ENCODE data around the gene DIDO1.

DIDO1 gene

DNA sequence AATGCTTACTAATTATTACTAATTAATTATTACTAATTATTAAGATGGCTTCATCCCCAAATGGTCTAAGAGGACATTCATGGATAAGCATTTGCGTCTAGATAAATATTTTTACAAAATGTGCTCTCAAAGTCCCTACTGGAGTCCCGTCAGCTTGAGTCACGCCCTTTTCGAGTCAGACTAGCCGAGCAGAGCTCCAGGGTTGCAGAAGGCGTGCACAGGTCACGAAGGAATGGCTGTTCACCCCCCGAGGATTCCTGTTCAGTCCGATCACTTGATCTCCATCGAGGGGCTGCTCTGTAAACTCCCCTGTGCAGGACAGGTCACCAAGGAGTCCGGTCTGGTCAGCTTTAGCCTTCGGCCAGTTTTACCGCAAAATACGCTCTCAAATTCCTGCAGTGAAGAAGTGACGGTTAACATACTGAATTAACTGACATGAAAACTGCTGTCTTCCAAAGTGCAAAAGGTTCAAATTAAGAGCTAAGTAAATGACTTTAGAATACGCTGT, 84.5 kb downstream of the DIDO1 start:
- in situ Hi-C loops (cut with HindIII; ENCODE audit: low sequenced_read_pairs), result no loop called here

DNA sequence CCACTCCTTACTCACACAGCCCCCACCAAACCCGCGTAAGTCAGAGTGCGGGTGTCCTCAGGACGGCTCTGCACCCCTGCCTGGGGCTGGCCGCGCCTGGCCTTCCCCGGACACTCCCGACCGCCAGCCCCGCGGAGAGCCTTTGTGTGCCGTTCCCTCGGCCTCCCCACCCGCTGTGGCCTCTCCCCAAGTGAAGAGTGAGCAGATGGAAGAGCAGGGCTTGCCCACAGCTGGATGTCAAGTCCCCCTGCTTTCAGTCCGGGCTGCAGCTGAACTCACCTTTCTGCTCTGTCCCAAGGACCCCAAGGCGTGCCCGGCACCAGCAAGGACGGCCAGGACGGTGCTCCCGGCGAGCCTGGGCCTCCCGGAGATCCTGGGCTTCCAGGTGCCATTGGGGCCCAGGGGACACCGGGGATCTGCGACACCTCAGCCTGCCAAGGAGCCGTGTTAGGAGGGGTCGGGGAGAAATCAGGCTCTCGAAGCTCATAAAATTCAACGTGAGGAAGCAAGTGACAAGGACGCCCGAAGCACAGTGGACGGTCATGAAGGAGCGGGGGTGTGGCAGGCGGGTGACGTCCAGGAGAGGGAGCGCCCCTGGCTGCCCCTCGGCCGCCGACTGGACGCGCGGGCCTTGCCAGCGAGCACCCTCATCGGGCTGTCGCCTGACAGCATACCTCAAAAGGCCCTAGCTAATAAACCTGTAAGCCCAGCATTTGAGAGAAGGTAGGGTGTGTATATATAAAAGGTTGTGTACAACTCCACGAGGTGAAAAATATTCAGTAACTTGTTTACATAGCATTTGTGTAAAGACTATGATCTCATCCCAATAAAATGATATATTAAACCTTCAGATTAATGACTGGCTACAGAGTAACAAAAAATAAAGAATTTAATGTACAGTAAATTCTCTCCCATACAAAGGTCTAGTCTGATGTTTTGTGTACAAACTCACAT, 85.8 kb downstream of the DIDO1 start:
- in situ Hi-C loops (cut with HindIII; ENCODE audit: low sequenced_read_pairs), result no loop called here

DNA sequence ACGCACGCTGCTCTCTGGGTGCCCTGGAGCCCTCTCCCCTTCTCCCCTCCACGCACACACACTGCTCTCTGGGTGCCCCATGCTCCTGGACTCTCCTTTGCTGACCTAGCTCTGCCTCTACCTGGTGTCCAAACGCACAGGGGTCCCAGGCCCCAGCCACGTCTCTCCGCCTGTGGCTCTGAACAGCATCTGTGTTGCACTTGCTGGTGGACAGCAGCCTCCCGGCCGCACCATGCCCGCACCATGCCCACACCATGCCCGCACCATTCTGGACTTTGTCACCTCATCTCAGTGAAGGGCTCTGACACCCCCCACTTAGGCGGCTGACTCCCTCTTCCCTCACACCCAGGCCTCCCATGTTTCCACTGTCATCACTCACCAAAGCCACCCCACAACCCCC, 86.5 kb downstream of the DIDO1 start:
- in situ Hi-C loops (cut with HindIII; ENCODE audit: low sequenced_read_pairs), result no loop called here

DNA sequence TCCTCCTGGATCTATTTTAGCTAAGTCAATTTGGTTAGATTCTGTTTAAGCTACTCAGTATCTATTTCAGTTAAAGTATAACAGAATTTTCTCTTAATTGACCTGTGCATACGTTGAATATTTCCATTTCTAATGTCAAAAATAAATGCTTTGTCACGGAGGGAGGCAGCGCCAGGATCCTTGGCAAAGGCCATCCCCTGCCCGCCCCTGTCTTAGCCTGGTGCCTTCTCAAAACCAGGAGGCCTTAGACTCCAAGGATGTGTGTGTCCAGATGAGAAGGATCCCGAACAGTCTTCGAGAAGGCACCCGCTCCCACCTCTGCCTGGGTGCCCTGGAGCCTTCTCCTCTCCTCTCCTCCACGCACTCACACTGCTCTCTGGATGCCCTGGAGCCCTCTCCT, 87.0 kb downstream of the DIDO1 start:
- in situ Hi-C loops (cut with HindIII; ENCODE audit: low sequenced_read_pairs), result no loop called here

DNA sequence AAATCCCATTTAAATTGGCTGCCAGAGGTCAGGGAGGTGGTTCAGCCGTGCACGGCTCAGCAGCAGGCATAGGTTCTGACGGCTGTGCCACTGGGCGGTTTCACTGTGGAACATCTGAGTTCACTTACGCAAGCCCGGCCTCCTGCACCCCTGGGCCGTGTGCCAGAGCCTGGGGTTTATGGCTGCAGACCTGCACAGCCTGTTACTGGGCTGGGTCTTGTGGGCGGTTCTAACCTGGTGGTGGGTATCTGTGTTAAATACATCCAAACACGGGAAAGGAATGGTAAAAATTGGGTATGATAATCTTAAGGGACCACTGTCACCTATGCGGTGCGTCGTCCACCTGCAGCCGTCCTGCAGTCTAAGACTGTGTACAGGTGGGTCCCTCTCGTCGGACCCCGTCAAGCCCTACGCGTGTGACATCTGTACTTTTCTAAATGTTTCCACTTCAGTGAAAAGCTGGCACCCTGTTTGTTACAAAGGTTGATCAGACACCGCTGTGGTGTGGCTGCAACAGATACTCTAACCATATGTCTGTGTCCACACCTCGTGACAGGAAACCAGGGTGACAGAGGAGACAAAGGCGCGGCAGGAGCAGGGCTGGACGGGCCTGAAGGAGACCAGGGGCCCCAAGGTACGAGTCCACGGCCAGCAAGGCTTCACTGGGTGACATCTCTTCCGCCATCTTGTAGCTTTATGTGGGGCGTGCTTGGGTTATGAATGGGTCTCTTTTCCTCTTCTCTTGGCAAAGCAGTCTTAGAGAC, 88.0 kb downstream of the DIDO1 start:
- in situ Hi-C loops (cut with HindIII; ENCODE audit: low sequenced_read_pairs), result no loop called here

DNA sequence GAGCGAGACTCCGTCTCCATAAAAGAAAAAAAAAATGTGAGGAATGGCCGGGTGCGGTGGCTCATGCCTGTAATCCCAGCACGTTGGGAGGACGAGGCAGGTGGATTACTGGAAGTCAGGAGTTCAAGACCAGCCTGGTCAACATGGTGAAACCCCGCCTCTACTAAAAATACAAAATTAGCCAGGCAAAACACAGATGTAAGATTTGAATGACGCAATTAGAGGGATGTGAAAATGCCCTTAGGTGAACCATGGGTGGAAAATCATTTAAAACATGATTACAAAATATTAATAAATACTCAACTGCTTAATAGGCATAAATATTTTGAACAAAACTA, 88.5 kb downstream of the DIDO1 start:
- in situ Hi-C loops (cut with HindIII; ENCODE audit: low sequenced_read_pairs), result no loop called here

DNA sequence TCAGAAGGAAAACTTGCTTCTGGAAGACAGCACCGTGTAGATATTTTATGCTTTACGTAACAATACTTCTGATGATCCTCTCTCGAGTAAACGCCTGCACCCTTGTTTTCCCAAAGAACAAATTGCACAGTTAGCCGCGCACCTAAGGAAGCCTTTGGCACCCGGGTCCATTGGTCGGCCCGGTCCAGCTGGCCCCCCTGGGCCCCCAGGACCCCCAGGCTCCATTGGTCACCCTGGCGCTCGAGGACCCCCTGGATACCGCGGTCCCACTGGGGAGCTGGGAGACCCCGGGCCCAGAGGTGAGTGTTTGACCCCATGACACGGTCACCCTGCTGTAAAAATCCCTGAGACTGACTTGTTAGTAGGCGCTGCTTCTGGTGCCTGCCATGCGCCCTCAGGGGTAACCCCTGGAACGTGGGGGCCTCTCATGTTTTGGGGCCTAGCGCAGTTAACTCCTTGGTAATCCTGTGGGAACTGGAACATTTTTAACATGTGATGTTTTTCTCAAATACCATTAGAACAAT, 89.3 kb downstream of the DIDO1 start:
- in situ Hi-C loops (cut with HindIII; ENCODE audit: low sequenced_read_pairs), result no loop called here

DNA sequence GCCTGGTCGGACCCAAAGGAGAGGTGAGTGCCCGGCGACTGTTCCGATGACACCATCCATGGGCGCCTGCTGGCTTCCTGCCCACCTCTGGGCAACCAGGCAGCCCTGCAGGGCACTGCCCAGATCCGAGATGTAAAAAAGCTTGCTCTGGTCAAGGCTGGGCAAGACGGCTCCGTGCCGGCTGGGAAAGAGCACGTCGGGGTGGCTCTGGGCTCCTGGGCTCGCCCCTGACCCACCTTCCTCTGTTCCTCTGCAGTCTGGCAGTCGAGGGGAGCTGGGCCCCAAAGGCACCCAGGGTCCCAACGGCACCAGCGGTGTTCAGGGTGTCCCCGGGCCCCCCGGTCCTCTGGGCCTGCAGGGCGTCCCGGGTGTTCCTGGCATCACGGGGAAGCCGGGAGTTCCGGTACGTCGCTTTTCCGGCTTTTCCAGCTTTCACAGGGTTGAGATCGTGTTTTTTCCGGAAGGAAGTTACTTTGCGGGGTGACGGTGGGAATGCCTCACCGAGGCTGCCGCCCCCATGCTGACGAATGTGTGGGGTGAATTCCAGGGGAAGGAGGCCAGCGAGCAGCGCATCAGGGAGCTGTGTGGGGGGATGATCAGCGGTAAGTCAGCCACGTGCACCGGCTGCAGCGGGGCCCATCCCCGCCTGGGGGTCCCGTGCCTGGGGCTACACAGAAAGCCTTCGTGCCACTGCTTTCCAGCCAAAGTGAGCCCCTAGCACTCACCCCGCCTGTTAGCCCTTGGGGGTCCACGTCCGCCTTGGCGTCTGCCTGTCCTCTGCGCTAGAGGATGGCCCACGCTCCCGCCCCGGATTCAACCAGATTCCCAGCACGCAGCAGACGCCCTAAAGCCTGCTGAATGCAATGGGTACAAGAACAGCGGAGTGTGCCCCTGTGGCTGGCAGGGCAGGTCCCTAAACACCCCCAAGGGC, 90.1 kb downstream of the DIDO1 start:
- in situ Hi-C loops (cut with HindIII; ENCODE audit: low sequenced_read_pairs), result no loop called here

DNA sequence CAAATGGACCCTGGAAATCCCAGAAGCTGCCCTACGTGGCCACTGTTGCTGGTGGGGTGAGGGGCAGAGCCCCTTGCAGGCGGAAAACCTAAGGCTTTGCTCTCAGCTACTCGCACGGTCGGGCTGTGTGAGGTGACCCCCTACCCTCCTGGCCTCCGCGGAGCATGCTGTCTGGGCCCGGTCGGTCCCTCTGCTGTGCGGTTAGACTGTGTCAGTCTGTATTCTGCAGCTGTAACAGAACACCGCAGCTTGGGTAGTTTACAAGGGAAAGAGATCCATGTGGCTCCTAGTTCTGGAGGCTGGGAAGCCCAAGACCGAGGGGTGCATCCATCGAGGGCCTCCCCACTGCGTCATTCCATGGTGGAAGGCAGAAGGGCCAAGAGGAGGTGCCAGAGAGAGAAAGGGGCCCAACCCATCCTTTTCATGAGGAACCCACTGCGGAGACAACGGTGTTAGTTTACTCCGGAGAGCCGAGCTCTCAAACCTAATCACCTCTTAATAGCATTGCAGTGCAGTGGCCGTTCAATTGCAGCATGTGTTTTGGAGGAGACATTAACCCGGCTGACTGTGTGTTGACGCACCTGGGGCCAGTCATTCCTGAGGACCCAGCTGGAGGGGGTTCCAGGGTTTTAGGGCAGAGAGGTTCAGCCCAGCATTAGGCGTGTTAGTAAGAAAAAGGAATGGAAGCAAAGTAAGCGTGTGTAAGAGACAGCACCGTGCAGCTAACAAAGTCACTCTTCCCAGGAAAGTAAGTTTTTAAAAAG, 91.2 kb downstream of the DIDO1 start:
- in situ Hi-C loops (cut with HindIII; ENCODE audit: low sequenced_read_pairs), result no loop called here

DNA sequence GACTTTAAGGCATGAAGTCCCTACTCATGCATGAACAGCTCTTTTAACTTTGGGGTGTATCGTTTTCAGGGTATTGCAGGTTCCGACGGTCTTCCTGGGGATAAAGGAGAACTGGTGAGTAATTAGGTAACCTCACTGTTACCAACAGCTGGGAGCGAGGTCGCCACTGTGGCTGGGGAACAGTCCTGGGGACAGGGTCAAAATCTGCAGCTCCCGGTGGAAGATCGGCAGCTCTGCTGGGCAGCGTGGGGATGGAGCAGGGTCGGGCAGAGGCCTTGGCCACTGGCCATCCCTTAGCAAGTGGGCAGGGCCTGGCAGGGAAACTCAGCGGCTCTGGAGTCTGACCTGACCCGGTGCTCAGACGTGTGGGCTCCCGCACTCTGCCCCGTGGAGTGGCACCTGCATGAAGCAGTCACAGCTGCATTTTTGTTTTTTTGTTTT, 93.3 kb downstream of the DIDO1 start:
- in situ Hi-C loops (cut with HindIII; ENCODE audit: low sequenced_read_pairs), result no loop called here

DNA sequence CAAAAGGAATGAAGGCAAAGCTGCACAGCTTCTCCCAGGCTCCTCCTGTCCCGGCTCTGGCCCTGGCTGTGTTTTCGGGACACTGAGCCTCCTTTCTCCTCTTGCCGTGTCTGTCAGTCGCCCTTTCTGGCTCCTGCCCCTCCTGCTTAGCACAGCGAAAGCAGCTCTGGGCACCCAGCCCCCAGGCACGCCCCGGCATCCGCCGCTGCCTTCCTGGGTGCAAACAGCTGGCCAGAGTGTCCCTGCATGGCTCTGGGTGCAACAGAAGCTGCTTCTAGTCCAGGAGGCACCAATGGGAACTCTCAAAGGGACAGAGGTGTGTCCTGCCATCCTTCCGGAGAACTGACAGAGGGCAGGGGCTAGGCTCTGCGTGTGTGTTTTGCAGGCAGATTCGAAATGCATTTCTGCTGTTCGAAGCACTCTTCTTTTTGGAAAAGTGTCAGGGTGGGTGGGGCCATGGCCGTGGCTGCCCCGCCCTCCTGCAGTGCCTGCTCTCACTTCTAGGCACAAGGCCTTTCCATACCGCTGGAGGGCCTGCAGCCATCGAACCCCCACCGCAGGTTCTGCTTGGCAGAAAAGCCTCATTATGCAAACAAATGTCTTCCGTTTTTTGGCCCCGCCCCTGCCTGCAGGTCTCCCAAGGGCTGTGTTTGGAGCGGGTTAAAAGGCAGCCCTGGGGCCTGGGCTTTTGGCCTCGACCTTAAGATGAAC, 93.9 kb downstream of the DIDO1 start:
- in situ Hi-C loops (cut with HindIII; ENCODE audit: low sequenced_read_pairs), result no loop called here

DNA sequence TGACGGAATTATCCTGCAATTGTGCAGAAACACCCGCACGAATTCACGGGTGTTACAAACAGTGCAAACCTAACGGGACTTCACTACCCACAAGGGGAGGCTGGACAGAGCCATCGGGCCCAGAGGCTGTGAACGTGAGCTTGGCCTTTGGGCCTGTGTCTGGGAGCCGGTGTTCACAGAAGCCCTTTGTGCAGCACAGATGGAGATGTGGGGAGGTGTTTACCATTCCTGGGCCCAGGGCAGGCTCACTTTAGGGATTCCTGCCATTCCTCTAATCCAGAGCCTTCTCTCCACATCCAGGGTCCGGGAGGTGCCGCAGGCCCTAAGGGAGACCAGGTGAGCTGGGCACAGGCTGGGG, 94.5 kb downstream of the DIDO1 start:
- in situ Hi-C loops (cut with HindIII; ENCODE audit: low sequenced_read_pairs), result no loop called here

DNA sequence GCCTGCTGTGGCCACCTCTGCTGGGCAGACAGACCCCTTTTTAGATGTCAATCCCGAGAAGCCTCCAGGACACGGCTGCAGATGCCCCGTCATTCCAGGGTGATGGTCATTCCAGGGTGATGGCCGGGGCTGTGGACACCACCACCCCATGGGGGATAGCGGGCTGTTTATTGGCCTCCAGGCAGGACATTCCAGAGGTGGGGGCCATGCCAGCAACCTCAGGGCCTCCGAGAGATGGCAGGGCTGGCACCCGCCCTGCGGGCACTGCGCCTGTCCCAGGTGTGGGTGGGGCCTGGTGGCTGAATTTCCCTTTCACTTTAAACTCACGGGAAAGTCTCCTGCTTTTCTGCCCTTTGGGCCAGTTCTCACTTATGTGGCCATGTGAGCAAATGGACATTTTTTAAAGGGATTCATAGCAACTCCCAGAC, 94.9 kb downstream of the DIDO1 start:
- in situ Hi-C loops (cut with HindIII; ENCODE audit: low sequenced_read_pairs), result no loop called here

DNA sequence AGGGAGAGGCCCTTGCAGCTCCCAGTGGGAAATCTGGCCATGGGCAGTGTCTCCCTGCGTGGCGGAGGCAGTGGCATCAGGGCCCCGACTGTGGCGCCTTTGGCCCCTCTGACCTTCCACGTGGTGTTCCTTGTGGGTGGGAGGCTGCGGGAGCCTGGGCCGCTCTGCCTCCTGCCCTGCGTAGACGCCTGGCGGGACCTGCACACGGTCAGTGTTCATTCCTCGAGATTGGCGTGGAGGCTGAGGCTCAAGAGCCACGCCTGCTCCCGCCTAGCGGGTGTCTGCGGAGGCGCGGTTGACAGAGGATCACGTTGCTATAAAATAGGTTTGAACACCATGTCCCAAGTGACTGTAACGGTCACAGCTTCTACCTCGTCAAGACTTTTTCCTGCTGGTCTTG, 95.5 kb downstream of the DIDO1 start:
- in situ Hi-C loops (cut with HindIII; ENCODE audit: low sequenced_read_pairs), result no loop called here

DNA sequence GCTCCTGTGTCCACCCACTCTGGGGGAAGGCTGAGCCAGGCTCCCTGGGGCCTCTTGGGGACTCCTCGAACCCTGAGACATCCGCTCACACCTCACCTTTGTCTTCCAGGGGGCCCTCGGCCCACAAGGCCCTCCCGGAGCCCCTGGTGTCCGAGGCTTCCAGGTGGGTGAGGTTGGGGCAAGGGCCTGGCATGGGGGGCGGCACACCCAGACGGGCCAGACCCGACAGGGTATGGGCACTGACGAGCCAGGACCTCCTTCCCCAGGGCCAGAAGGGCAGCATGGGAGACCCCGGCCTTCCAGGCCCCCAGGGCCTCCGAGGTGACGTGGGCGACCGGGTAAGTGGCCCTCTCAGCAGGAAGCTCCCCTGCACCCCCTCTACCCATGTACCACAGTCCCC, 96.1 kb downstream of the DIDO1 start:
- in situ Hi-C loops (cut with HindIII; ENCODE audit: low sequenced_read_pairs), result no loop called here

DNA sequence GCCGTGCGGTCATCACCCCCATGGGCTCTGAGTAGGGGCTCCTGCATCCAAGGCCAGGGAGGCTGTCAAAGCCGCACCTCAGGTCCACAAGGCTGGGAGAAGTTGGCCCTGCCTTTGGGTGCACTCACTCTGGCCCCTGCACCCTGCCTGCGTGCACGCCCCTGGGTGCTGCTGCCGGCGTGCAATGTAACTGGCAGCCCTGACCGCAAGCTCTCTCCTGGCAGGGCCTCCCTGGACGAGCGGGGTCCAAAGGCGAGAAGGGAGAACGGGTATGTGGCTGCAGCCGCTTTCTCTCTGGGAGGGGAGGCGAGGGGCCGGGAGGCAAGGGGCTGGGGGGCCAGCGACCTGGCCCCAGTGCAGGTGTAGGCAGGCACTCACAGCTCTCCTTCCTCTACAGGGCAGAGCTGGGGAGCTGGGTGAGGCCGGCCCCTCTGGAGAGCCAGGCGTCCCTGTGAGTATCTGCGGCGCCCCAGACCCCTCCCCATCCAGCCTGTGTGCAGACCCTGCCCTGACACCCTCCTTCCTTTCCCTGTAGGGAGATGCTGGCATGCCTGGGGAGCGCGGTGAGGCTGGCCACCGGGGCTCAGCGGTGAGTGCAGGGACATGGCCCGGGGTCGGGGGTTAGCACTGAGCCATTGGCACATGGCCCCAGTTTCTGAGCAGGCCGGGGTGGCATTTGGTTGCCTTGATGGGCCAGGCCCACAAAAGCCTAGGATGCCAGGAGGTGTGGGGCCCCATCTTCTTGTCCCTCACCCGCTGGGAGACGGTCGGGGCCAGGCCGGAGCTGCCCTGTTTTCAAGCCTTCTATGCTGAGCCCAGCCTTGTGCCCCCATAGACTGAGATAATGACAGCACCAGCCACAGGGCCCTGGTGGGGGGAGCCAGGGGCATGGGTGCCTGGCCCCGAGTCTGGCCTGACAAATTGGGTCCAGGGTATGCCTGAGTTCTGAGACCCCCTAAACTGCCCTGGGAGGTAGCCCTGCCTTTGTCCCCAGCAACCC, 96.8 kb downstream of the DIDO1 start:
- in situ Hi-C loops (cut with HindIII; ENCODE audit: low sequenced_read_pairs), result no loop called here

DNA sequence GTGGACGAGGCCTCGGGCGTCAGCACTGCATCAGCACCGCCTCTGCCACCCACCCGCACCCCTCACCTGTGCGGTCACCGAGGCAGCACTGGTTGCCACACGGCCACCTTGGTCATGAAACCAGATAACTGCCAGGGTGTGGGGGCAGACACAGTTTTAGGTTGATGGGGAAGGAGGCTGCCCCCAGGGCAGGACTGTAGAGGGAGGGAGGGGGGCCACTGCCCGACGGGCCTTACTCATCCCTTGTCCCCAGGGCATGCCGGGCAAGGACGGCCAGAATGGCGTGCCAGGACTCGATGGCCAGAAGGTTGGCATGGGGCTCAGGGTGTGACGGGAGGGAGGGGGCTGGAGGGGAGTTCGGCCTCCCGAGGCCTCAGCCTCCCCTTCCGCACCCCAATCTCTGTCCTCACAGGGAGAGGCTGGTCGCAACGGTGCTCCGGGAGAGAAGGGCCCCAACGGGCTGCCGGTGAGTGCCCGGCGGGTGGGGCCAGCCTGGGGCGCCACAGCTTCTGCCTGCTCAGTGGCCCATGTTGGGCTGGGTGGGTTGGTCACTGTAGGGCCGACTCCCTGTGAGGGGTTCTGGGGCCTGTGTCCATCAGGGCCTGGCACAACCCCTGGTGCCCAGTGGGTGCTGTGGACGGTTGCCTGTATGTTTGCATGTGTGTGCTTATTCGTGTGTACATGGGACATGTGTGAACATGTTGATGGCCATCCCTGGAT, 97.6 kb downstream of the DIDO1 start:
- in situ Hi-C loops (cut with HindIII; ENCODE audit: low sequenced_read_pairs), result no loop called here

All from endothelial cell of hepatic sinusoid (primary cell).